GM20431 (cell line): ENCODE results near the gene PAPSS1.

Experiments
- in situ Hi-C: fragments of 300-500 bp; cut with MseI, MboI; formaldehyde crosslinking; loops from one replicate; pipeline ENCODE4 v1.15.0; 2020; ENCODE audit warnings: low sequenced_read_pairs; ENCODE audit not compliant: unreplicated experiment

Gene PAPSS1

DNA sequence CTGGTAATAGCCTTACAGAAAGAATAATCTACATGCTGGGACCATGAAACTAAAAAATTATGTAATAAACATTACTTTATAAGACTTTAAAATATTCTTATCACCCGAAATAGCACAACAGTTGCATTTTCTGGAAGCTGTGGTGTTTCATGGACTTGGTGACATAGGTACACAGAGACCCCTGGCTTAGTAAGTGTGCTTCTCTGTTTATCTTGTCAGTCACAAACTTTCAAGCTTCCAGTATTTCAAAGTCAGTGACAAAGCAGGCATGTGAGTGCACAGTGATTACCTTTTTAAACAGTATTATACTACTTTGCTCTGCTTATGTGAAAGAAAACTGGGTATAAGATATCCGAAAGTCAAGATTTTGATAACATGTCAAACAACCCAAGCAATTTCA lies 84.3 kb downstream of the PAPSS1 start:
- in situ Hi-C loops, result no loop called here

DNA sequence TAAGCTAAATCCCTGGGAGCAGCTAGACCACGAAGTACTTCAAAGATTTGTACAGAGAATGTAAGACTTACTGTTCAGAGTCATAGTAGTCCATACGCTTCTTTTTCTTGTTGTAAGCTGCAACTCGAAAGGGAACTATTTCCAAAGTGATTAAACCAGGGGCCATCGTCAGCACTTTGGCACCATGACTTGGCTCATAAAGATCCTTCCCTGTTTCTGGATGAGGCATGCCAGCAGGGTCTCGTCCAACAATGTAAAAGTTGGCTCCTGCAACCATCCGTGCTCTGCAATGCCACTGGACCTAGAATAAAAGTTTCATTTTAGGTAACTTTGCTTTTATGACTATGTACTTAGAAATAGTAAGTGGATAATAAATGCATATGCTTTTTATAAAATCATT lies 88.5 kb downstream of the PAPSS1 start:
- in situ Hi-C loops, result no loop called here

- in situ Hi-C loops, result no loop called here
Observed at GRCh38 chr4:107630185-107630705, 89.8 kb downstream of the PAPSS1 start.

GRCh38 chr4:107629318-107629717 lies 90.7 kb downstream of the PAPSS1 start:
- in situ Hi-C loops, result no loop called here

GRCh38 chr4:107625391-107625902 lies 94.6 kb downstream of the PAPSS1 start:
- in situ Hi-C loops, result no loop called here

GRCh38 chr4:107624024-107624423 lies 96.0 kb downstream of the PAPSS1 start:
- in situ Hi-C loops, result no loop called here

- in situ Hi-C loops, result no loop called here
Observed at GRCh38 chr4:107622006-107622405, 98.0 kb downstream of the PAPSS1 start.

- in situ Hi-C loops, result no loop called here
Observed at GRCh38 chr4:107619731-107620130, 100.3 kb downstream of the PAPSS1 start.

DNA sequence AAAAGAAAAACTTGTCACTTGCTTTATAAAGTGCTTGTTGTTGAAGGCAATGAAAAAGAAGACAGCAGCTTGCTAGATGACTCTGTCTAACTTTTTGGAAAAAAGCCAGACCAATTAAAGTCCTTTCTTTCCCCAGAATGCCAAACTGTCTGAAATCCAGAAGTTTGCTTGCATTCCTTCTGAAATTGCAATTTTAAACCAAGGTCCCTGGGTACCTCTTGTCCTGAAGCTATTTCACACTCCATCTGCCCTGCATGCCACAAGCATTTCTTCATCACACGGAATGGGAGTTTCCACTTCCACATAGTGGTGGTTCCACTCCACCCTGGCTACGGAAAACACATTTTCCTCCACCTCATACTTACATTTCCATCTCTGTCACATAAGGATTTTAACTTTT lies 101.0 kb downstream of the PAPSS1 start:
- in situ Hi-C loops, result no loop called here

DNA sequence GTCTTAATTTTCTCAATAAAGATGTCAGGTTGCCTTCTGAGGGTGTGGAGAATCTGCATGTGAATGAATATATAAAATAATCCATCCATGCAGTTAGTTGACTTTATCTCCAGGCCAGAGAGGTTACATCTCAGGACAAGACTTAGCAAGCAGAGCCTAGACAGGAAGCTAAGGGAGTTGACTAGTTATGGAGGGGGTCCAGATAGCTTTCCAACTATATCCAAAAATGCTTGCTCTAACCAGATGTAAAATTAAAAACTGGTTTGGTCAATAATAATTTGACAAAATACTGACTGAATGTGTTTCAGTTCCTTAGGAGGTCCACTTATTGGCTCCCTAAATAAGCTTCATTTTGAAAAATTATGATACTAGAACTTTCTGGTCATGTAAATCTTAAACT lies 101.4 kb downstream of the PAPSS1 start:
- in situ Hi-C loops, result no loop called here

- in situ Hi-C loops, result no loop called here
Observed at GRCh38 chr4:107616838-107617389, 103.1 kb downstream of the PAPSS1 start.

GRCh38 chr4:107615809-107616208 lies 104.2 kb downstream of the PAPSS1 start:
- in situ Hi-C loops, result no loop called here

- in situ Hi-C loops, result no loop called here
Observed at GRCh38 chr4:107603430-107603829, 116.6 kb downstream of the PAPSS1 start.

GRCh38 chr4:107600983-107601382 lies 119.1 kb downstream of the PAPSS1 start:
- in situ Hi-C loops, result no loop called here

- in situ Hi-C loops, result no loop called here
Observed at GRCh38 chr4:107600436-107600835, 119.6 kb downstream of the PAPSS1 start.

- in situ Hi-C loops, result no loop called here
Observed at GRCh38 chr4:107599841-107600240, 120.2 kb downstream of the PAPSS1 start.

- in situ Hi-C loops, result no loop called here
Observed at GRCh38 chr4:107593230-107593629, 126.8 kb downstream of the PAPSS1 start.

DNA sequence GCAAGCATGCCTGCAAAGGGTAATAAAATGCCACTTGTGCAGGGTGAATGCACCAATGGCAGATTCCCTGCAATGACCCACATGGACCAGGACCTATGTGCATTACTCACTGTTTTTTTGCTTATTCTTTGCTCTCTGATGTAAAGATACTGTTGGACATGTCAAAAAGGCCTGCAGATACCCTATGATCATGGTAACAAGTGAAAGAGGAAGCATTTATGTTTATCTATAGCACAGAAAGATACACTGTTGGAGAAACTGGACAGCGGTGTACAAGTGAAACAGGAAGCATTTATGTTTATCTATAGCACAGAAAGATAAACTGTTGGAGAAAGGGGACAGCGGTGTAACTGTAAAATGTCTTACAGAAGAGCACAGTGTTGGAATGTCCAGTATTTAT lies 127.5 kb downstream of the PAPSS1 start:
- in situ Hi-C loops, result no loop called here

DNA sequence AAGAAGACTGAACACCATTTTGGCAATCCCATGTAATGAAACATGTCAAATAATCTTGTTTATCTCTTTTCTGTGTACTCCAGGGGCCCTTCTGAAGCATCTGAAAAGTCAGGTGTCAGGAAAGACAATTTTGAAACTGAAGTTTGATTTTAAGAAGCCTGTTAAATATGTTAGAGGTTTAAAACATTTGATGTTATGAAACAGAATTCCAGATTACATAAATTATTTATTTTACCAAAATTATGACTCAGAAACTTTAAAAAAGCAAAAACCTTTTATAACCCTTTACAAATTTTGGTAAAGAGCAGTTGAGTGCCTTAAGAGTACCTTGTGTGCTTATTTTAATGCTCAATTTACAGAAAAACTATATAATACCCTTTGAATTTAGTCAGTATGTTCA lies 130.8 kb downstream of the PAPSS1 start:
- in situ Hi-C loops, result no loop called here

DNA sequence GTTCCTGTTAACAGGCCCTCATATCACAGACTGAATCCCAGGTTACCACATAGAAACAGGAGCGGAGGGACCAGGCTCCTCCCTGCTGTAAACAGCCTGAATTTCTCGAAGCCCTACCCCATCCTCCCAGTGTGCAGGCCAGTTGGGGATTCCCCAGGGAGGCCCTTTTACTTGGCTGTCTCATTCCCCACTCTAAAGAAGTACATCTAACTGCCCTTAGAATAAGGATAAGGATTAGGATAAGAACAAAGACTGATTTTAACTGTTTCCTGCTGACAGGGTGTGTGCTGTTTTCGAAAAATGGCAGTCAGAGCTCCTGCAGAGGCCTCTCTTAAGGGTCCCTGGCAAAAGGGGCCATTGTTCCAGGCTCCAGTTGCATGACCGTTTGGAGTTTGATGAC lies 133.7 kb downstream of the PAPSS1 start:
- in situ Hi-C loops, result no loop called here

DNA sequence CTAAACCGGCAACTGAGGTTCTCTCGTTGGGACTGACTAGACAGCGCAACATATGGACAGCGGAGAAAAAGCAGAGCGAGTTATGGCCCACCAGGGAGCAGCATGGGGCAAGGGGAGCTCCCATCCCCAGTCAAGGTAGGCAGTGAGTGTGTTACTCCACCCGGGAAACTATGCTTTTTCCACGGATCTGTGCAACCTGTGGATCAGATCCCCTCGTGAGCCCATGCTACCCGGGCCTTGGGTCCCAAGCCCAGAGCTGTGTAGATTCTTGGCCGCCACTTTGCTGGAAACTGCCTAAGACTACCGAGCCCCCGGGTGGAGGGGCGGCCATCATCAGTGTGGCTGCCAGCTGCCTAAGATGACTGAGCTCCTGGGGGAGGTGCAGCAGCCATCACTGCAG lies 140.9 kb downstream of the PAPSS1 start:
- in situ Hi-C loops, result no loop called here

GRCh38 chr4:107578321-107578720 lies 141.7 kb downstream of the PAPSS1 start:
- in situ Hi-C loops, result no loop called here
